ENCODE measurements around the gene FAN1. TPM values are rescaled to one million over a fixed set of nuclear protein-coding genes. Genes with fewer than 3 reads are reported as not detected.

Gene FAN1
- total RNA-seq, 1 experiment from 2014 or later, result 10.9 TPM

GRCh38 chr15:30925686-30926085 is 22.0 kb downstream of the FAN1 start:
- Histone ChIP-seq H3K4me1 (replicated peaks) (peaks cover 68% of the 10 kb centered on the region), H3K36me3 (peaks cover 83% of the 10 kb centered on the region), H3K9me3 (replicated peaks) (no peaks in the 10 kb centered on the region), H3K27ac (no peak overlapping the region), H3K27me3 (replicated peaks) (no peaks in the 10 kb centered on the region), H3K4me3 (no peak overlapping the region)
- DNase-seq (ENCODE audit: low read depth in 1 of 2, low spot score in 2 of 2), result no peak

GRCh38 chr15:30926161-30926560 is 22.4 kb downstream of the FAN1 start:
- Histone ChIP-seq H3K27ac (no peak overlapping the region), H3K4me3 (no peak overlapping the region), H3K9me3 (replicated peaks) (no peaks in the 10 kb centered on the region), H3K4me1 (replicated peaks) (peaks cover 64% of the 10 kb centered on the region), H3K36me3 (peaks cover 83% of the 10 kb centered on the region), H3K27me3 (replicated peaks) (no peaks in the 10 kb centered on the region)
- no peak for DNase-seq (ENCODE audit: low read depth in 1 of 2, low spot score in 2 of 2)

- H3K4me1 ChIP-seq (replicated peaks), result peaks cover 53% of the 10 kb centered on the region
- no peak for DNase-seq (ENCODE audit: low read depth in 1 of 2, low spot score in 2 of 2)
- no peak overlapping the region for H3K27ac ChIP-seq
- H3K27me3 ChIP-seq (replicated peaks), result no peaks in the 10 kb centered on the region
- H3K4me3 ChIP-seq, result no peak overlapping the region
- H3K36me3 ChIP-seq, result peaks cover 78% of the 10 kb centered on the region
- H3K9me3 ChIP-seq (replicated peaks), result no peaks in the 10 kb centered on the region
Observed at GRCh38 chr15:30927148-30927761, 23.5 kb downstream of the FAN1 start.

GRCh38 chr15:30928076-30928475 is 24.4 kb downstream of the FAN1 start:
- Histone ChIP-seq H3K4me3 (no peak overlapping the region), H3K9me3 (replicated peaks) (no peaks in the 10 kb centered on the region), H3K36me3 (peaks cover 75% of the 10 kb centered on the region), H3K27ac (peak overlapping the region; percentile 38; the same call in 1 of the 2 replicates), H3K27me3 (replicated peaks) (no peaks in the 10 kb centered on the region), H3K4me1 (replicated peaks) (peaks cover 45% of the 10 kb centered on the region)
- peak in 1 of 2 experiments; percentile 70 for DNase-seq (ENCODE audit: low read depth in 1 of 2, low spot score in 2 of 2)

GRCh38 chr15:30929064-30929669 is 25.5 kb downstream of the FAN1 start:
- H3K9me3 ChIP-seq (replicated peaks), result no peaks in the 10 kb centered on the region
- no peak overlapping the region for H3K27ac ChIP-seq
- peaks cover 74% of the 10 kb centered on the region for H3K36me3 ChIP-seq
- H3K4me1 ChIP-seq (replicated peaks), result peaks cover 34% of the 10 kb centered on the region
- no peak overlapping the region for H3K4me3 ChIP-seq
- no peaks in the 10 kb centered on the region for H3K27me3 ChIP-seq (replicated peaks)
- DNase-seq (ENCODE audit: low read depth in 1 of 2, low spot score in 2 of 2), result no peak

- H3K4me1 ChIP-seq (replicated peaks), result peaks cover 27% of the 10 kb centered on the region
- H3K4me3 ChIP-seq, result no peak overlapping the region
- no peak overlapping the region for H3K27ac ChIP-seq
- no peaks in the 10 kb centered on the region for H3K27me3 ChIP-seq (replicated peaks)
- H3K9me3 ChIP-seq (replicated peaks), result no peaks in the 10 kb centered on the region
- no peak for DNase-seq (ENCODE audit: low read depth in 1 of 2, low spot score in 2 of 2)
- peaks cover 77% of the 10 kb centered on the region for H3K36me3 ChIP-seq
Observed at GRCh38 chr15:30929982-30930381, 26.3 kb downstream of the FAN1 start.

GRCh38 chr15:30930422-30930821 is 26.7 kb downstream of the FAN1 start:
- peaks cover 77% of the 10 kb centered on the region for H3K36me3 ChIP-seq
- peaks cover 23% of the 10 kb centered on the region for H3K4me1 ChIP-seq (replicated peaks)
- no peak overlapping the region for H3K27ac ChIP-seq
- no peak overlapping the region for H3K4me3 ChIP-seq
- H3K9me3 ChIP-seq (replicated peaks), result no peaks in the 10 kb centered on the region
- DNase-seq (ENCODE audit: low read depth in 1 of 2, low spot score in 2 of 2), result no peak
- no peaks in the 10 kb centered on the region for H3K27me3 ChIP-seq (replicated peaks)

GRCh38 chr15:30933293-30933692 is 29.6 kb downstream of the FAN1 start:
- no peak for DNase-seq (ENCODE audit: low read depth in 1 of 2, low spot score in 2 of 2)
- Histone ChIP-seq H3K9me3 (replicated peaks) (no peaks in the 10 kb centered on the region), H3K36me3 (peaks cover 79% of the 10 kb centered on the region), H3K4me3 (no peak overlapping the region), H3K27me3 (replicated peaks) (no peaks in the 10 kb centered on the region), H3K4me1 (replicated peaks) (peaks cover 4% of the 10 kb centered on the region), H3K27ac (no peak overlapping the region)

- Histone ChIP-seq H3K9me3 (replicated peaks) (no peaks in the 10 kb centered on the region), H3K27ac (no peak overlapping the region), H3K4me1 (replicated peaks) (no peaks in the 10 kb centered on the region), H3K36me3 (peaks cover 97% of the 10 kb centered on the region), H3K27me3 (replicated peaks) (no peaks in the 10 kb centered on the region), H3K4me3 (no peak overlapping the region)
- no peak for DNase-seq (ENCODE audit: low read depth in 1 of 2, low spot score in 2 of 2)
Observed at GRCh38 chr15:30939161-30939560, 35.4 kb downstream of the FAN1 start.

GRCh38 chr15:30940359-30940758 is 36.6 kb downstream of the FAN1 start:
- Histone ChIP-seq H3K9me3 (replicated peaks) (no peaks in the 10 kb centered on the region), H3K27ac (no peak overlapping the region), H3K36me3 (peaks cover 97% of the 10 kb centered on the region), H3K27me3 (replicated peaks) (no peaks in the 10 kb centered on the region), H3K4me1 (replicated peaks) (no peaks in the 10 kb centered on the region), H3K4me3 (no peak overlapping the region)
- DNase-seq (ENCODE audit: low read depth in 1 of 2, low spot score in 2 of 2), result no peak

GRCh38 chr15:30941520-30941919 is 37.8 kb downstream of the FAN1 start:
- Histone ChIP-seq H3K27me3 (replicated peaks) (no peaks in the 10 kb centered on the region), H3K4me1 (replicated peaks) (no peaks in the 10 kb centered on the region), H3K36me3 (peaks cover 97% of the 10 kb centered on the region), H3K4me3 (no peak overlapping the region), H3K27ac (no peak overlapping the region), H3K9me3 (replicated peaks) (no peaks in the 10 kb centered on the region)
- DNase-seq (ENCODE audit: low read depth in 1 of 2, low spot score in 2 of 2), result no peak

- no peaks in the 10 kb centered on the region for H3K27me3 ChIP-seq (replicated peaks)
- no peak overlapping the region for H3K4me3 ChIP-seq
- H3K9me3 ChIP-seq (replicated peaks), result no peaks in the 10 kb centered on the region
- peaks cover 97% of the 10 kb centered on the region for H3K36me3 ChIP-seq
- H3K27ac ChIP-seq, result no peak overlapping the region
- no peaks in the 10 kb centered on the region for H3K4me1 ChIP-seq (replicated peaks)
- no peak for DNase-seq (ENCODE audit: low read depth in 1 of 2, low spot score in 2 of 2)
Observed at GRCh38 chr15:30943654-30944335, 40.1 kb downstream of the FAN1 start.

GRCh38 chr15:30953183-30953582 is 49.5 kb downstream of the FAN1 start:
- DNase-seq (ENCODE audit: low read depth in 1 of 2, low spot score in 2 of 2), result no peak
- Histone ChIP-seq H3K36me3 (peaks cover 84% of the 10 kb centered on the region), H3K9me3 (replicated peaks) (no peaks in the 10 kb centered on the region), H3K4me3 (no peak overlapping the region), H3K4me1 (replicated peaks) (peaks cover 14% of the 10 kb centered on the region), H3K27me3 (replicated peaks) (no peaks in the 10 kb centered on the region), H3K27ac (no peak overlapping the region)

- DNase-seq (ENCODE audit: low read depth in 1 of 2, low spot score in 2 of 2), result peak; percentile 64 to 86
- H3K4me3 ChIP-seq, result no peak overlapping the region
- peaks cover 84% of the 10 kb centered on the region for H3K36me3 ChIP-seq
- no peaks in the 10 kb centered on the region for H3K27me3 ChIP-seq (replicated peaks)
- H3K9me3 ChIP-seq (replicated peaks), result no peaks in the 10 kb centered on the region
- peaks cover 14% of the 10 kb centered on the region for H3K4me1 ChIP-seq (replicated peaks)
- H3K27ac ChIP-seq, result 0 out of 2 replicates have a peak overlapping the region, but pooled peaks have one; percentile 5
Observed at GRCh38 chr15:30953731-30954378, 50.1 kb downstream of the FAN1 start.

Measured in SJSA1 (cell line).